Anterior cingulate cortex (tissue), 58 donors: ENCODE measurements around the gene ANKRD65.
"Not testable (repeated sequence)": the region's sequence is repeated elsewhere in the genome, so short reads cannot be mapped to it uniquely, and the experiment has no call there.

Experiments used
- DNase-seq, 58 donors: peaks; one replicate each; lab custom pipeline; 2025; lab: John Stamatoyannopoulos, UW

ANKRD65 gene

DNA sequence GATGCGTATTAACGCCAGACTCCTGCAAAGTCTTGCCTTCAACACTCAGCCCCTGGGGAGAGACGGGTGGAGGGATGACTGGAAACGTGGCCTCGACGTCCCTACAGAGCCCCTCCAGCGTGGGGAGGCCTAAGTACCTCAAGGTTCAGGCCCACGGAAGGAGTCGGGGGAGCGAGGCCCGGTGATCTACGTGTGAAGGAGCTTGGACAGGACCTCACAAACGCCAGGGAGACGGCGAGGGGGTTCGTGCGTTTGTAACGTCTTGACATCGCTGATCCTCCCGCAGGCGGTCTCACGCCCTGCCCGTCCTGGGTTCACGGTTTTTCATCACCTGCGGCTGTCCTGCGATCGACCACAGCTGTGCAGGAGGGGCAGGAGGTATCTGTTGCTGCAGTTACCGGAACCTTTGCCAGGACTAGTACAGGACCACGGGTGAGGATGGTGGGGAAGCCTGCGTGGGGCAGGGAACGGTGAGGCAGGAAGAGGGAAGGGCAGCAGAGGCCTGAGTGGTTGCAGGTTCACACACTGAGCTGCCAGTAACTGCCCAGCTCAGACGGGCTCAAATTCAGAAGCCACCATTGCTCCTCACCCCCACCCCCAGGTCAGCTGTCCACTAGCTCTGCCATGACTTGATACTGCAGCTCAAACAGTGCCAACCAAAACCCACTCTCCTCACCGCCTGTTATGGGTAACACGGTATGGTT, 21.1 kb downstream of the ANKRD65 start:
- no peak for DNase-seq

DNA sequence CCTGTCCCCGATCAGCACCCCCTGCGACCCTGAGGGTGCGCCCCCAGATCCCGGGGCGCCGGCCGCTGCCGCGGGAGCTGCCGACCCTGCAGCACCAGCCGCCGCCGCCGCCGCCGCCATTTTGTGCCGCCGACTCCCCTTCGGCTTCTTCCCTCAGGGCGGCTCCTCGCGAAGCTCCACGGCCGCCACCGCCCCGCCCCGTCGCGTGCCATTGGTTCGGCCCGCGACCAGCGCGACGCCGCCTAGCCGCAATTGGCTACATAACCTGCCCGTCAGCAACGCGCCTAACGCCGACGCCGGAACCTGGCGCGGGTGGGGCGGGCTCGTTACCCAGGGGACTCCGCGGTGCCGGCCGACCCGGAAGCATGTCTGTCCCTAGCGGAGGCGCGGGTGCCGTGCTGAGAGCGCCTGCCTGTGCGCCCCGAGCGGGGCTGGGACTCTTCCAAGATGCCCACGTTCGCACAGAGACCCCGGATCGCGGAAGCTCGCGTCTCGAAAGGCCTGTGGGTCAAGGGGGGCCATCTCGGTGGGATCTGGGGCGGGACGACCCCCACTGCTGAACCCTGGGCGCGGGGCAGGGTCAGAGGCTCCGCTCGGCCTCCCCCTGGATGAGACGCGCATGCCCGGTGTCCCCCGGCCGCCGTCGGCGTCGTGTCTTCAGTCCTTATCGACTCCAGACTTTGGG, 21.7 kb downstream of the ANKRD65 start, which contains the start of gene CCNL2:
Gene CCNL2, minus strand, starts transcription at position 149 of the 685 bp plus-strand sequence. Its CDS starts 29 bp downstream, at position 120.
- peak; percentile 83 to 98 (median 96) for DNase-seq

DNA sequence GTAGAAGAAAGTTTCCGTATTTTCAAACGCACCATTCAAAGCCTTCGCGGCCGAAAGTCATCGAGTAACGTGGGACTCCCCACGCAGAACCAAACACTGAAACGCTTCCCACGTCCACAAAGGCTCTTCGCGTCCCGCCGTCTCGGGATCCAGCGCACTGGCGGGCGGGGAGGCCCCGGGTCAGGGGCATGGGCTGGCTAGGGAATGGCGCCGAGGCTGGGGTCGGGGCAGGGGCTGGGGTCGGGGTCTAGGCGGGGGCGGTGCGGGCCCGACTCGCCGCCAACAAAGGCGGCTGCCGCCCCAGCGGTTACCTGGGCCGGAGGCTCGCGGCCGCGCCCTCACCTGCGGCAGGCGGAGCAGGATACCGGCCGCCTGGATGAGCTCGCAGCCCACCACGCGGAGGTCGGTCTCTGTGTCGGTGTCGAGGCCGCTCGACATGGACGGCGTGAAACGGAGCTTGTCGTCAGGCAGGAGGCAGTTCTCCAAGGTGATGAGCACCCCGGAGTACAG, 22.3 kb downstream of the ANKRD65 start:
- DNase-seq: no peak

DNA sequence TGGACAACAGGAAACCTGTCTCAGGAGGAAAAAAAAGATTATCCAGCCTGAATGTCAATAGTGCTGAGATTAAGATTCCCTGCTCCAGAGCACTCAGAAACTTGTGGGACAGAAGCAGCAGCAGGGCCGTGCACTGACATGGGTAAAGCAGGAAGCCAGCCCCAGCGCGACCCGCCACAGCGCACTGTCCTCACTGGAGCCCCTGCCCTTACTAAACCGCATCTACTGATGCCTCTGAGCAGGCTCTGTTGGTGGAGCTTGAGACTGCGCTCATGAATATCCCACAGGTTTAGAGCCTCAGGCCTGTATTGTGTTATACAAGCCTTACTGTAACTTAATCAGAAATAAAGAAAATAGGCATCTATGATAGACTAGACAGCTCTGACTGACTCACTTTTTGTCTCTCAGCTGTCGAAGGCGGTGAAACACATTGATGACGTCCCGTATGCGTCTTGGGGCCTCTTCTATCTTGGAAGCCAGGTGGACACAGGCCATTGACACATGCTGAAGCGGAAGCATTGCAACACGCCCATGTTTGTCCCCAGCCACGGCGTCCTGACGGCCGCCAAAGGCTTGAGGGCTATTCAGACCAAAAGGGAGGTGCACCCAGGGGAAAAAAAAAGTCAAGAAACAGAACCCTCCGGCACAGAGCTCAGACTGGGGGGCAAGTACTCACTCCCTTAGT, 23.1 kb downstream of the ANKRD65 start:
- DNase-seq: no peak

DNA sequence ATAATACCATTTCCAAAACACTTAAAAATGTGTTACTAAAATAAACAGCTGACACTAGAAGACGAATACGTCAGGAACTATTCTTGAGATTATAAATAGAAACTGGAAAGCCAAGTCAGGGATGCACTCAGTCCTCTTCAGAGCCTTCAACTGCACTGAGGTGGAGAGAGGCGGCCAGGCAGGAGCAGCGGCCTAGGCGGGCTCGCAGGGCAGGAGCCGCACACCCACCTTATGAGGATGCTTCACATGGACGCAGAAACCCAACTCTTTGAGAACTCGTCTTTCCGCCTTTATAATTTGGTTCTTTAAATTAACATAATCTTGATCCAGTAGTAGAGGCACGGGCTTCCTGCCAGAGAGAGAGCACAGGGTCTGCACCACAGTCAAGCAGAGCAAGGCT, 25.9 kb downstream of the ANKRD65 start:
- no peak for DNase-seq

DNA sequence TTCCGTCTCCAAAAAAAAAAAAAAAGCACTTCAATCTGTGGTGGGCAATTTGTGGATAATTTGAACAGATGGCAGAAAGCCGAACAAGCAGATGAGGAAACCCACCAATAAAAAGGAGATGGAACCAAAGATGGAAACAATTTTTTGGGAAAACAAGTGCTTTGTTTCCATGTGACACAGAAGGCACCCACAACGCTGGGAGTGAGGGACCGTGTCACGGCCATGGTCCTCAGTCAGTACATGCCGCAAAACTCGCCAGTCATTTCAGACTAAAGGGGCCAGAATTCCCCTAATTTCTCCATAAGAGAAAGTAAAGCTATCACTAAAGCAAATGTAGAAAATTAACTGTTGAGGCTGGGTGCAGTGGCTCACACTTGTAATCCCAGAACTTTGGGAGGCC, 27.0 kb downstream of the ANKRD65 start:
- no peak for DNase-seq

DNA sequence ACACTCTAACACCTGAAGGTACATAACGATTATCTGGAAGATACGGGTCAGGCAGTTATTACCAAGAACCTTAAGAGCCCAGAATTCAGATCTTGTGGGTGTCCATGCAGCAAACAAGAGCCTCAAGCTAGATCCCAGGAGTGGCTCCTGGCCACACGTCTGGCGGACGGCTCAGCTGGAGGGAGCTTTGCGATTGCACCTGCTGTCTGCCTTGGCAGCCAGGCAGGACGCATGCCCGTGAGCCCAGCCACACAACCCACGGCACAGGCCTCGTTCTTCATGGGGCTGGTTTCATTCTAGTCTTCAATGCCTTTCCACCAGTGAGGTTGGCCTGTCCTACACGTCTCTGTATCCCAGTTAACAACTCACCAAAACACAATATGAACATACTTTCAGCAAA, 27.6 kb downstream of the ANKRD65 start:
- no peak for DNase-seq

DNA sequence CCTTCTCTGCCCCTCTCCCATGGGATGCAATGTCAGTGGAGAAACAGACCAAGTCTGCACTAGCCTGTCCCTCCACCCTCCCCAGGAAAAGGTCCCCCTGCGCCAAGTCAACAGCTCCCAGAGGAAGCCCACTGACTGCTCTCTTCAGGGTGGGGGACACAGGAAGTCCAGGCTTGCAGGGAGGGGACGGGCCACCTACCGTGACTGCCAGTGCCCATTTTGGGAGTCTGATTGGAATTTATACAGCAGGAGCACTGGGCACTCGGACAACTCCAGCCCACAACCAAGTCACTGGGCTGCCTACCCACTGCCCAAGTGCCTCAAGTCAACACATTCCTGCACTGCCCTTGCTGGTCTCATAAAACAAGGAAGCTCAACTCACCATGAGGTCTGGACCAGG, 28.1 kb downstream of the ANKRD65 start:
- no peak for DNase-seq

DNA sequence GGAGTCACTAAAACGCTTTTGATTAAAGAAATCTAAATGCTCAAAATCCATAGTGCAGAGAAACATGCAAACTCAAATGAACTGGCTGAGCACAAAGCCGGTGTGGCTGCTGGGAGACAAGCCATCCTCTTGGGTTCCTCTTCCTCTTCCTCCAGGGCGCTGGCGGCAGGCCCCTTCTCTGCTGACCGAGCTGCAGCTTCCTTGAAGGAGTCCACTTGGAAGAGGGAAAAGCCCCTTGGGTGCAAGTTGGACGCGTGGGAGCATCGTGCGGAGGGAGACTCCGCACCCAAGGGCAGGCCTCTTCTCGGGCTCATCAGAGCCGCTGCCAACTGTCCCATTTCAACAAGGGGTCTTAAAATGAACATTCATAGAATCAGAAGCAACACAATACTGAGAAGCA, 29.9 kb downstream of the ANKRD65 start:
- no peak for DNase-seq

DNA sequence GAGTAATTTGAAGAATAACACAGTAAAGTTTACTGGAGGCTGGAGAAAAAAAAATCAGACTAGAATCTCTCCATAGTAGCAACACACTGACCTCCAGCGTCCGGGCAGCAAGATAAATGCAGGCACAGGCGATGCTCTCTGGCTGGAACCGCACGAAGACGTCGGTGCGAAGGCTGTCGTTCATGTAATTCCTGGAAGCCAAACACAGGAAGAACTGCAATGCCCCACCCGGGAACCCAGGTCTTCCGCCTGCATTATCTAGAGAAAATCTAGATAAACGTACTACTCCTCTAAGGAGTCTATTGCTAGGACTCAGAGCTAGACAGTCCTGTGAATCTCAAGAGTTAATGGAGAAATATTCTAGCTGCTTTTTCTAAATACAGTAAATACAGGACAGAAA, 30.4 kb downstream of the ANKRD65 start:
- DNase-seq: no peak

DNA sequence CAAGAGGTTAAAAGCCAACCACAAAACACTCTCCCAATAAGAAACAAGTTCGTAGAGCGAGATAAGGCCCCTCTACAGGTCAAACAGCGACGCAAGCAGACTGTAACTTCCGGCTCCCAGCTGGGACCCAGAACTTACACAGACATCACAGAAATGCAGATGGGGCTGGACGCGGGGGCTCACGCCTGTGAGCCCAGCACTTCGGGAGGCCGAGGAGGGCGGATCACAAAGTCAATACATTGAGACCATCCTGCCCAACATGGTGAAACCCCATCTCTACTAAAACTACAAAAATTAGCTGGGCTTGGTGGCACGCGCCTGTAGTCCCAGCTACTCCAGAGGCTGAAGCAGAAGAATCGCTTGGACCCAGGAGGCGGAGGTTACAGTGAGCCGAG, 33.0 kb downstream of the ANKRD65 start:
- DNase-seq: no peak

DNA sequence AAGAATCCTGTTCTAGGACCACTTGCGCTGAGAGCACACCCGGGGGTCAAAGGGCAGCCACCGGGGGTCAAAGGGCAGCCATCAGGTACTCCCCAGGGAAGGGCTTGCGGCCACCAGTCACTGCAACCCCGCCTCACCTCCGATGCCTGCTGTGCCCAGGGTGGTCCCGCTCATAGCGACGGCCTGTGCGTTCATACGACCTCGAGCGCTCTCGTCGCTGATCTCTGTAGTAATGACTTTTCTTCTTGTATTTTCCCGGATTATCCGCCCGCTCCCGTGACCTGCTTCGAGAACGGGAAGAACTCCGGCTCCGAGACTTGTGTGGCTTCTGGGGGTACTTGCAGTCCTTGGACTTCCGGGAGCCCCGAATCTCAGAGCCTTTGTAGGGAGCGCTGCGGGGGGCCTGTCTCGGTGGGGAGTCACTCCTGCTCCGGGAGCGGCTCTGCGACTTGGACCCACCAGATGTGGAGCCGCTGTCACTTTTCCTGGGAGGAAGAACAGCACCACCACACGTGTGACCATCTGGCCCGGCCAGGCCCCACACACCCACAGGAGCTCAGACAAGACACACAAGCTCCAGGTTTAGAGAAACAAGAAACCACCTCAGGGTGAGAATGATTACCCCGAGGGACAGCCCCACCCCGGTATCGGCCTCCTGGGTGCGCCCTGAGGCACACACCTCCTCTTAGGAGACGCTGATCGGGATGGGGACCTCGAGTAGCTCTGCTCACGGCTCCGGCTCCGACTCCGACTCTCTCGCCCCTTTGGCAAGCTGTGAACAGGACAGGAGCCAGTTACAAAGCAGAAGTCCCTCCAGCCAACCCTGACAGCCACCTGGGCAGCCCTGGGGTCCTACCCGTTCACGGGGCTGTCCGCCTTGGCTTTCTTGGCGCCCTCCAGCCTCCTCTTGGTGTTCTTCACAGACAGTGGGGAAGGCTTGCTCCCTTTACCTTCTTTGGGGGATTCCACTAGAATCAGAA, 33.7 kb downstream of the ANKRD65 start:
- no peak for DNase-seq

DNA sequence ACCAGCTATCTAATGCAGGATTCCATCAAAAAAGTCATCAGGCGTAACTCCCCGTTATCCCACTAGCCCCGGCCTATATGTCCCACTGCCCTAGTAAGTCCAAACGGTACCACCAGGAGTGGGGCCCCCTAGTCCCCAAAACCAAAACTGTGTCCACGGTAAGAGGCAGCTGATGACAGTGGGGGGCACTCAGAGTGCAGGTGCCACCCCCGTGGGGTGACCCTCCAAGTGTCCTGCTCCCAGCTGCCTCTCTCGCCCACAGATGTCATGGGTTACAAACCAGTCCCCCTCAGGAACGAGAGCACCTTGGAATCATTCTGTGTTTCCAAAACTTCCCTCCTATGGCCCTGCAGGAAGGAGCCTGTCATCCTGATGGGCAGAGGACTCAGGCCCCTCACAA, 35.1 kb downstream of the ANKRD65 start:
- no peak for DNase-seq

DNA sequence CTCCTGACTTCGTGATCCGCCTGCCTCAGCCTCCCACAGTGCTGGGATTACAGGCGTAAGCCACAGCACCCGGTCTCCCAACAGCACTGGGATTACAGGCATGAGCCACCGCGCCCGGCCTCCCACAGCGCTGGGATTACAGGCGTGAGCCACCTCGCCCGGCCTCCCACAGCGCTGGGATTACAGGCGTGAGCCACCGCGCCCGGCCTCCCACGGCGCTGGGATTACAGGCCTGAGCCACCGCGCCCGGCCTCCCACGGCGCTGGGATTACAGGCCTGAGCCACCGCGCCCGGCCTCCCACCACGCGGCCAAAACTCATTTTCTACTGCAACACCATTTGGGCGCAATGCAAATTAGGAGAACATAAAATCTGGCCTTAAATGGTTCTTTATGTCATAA, 35.7 kb downstream of the ANKRD65 start:
- DNase-seq: not testable (repeated sequence)

DNA sequence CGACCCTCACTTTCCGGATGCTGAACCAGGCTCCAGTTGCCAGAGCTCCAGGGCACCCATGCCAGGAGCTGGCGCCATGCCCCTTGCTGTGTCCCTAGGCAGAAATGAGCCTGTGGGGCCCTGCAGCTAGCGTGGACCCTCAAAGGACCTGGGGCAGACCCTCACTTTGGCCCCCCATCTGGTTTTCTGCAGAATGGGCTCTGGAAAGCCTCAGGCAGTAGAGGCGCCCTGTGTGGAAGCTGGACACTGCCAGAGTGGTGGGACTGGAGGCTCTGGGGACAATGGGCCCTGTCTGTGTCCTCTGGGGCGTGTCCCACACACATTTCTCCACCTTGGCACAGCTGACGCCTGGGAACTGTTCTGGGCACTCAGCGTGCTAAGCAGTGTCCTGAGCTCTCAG, 39.8 kb downstream of the ANKRD65 start:
- DNase-seq: no peak

DNA sequence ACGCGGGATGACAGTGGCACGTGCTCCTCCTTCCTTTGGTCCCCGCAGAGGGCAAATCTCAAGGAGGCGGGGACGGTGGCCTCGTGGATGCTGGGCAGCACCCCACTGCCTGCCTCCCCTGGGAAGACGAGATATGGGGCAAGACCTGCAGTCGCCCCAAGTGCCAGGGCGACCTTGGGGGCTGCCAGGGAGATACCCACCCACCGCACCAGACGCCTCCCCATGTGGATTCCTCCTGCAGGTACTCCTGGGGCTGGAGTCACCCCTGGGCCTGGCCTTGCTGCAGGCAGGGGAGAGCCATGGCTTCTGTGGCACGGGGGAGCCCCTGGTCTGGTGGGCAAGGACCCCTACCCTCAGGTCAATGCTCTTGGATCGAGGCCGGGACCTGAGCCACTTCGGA, 40.2 kb downstream of the ANKRD65 start:
- no peak for DNase-seq

DNA sequence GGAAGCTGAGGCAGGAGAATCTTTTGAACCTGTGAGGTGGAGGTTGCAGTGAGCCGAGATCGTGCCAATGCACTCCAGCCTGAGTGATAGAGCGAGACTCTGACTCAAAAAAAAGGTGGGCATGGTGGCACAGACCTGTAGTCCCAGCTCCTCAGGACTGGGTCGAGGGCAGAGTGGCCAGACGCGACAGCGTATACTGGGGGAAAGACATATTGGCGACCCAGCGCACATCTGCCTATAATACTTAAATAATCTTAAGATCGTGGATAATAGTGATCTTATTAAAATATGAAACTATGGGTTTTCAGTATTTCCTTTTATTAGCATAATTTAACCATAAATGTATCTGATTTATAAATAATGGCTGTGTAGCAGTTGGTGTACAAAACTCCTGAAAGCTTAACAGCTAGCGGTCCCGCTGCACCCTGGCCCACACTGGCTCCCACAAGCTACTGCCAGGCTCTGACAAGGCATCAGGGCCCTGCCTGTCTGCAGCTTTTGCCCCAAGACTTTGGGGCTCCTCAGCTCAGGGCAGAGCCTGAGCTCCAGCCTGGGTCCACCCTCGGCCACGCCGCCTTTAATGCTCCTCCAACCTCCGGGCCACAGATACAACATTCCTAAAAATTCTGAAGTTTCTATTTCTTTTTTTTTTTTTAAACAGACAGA, 43.4 kb downstream of the ANKRD65 start:
- no peak for DNase-seq

DNA sequence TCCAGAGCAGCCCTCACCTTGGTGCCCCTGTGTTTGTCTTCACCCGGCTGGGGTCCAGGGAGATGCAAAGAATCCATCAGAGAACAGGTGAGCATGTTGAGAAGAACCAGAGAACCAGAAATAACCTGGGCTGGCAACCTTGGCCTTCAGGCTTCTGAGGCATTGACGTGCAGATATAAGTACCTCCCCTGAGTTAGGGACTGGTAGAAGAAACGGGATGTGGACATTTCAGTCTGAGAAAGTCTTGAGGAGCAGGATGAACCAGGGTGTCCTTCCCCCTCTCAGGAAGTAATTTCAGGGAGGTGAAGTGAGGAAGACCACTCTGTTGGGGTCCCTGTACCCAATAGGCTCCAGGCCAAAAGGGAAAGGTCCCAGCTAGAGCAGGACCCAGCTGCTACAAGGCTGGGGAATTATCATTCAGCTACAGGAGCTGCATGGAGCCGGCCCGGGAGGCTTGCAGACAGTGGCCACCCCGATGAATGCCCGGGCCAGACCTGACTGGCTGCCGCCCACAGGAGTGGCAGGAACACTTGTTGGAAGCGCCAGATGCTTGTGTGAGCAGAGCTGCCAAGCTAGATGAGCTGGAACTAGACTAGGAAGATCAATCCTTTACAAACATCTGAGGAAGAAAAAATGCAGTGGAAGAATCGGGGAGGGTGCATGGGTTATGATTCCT, 44.4 kb downstream of the ANKRD65 start:
- no peak for DNase-seq
